Activated CD8-positive, alpha-beta memory T cell treated with anti-CD3 and anti-CD28 coated beads, Interleukin-2, amount 50 U/mL, for 1 hour (primary cell): Measurements from ENCODE around the gene EFNA2.

Experiments
- DNase-seq: peaks from one replicate; pipeline ENCODE4 v3.0.0-alpha.2; 2020; ENCODE audit errors: extremely low read depth

EFNA2 gene

GRCh38 chr19:1249298-1249989, 36.2 kb upstream of the EFNA2 start:
- no peak for DNase-seq

GRCh38 chr19:1249990-1250436, 35.7 kb upstream of the EFNA2 start:
- DNase-seq, result no peak

- no peak for DNase-seq
Observed at GRCh38 chr19:1250437-1251260, 35.0 kb upstream of the EFNA2 start.

- no peak for DNase-seq
Observed at GRCh38 chr19:1251330-1252220, 34.1 kb upstream of the EFNA2 start.

GRCh38 chr19:1252221-1252820, 33.4 kb upstream of the EFNA2 start:
- no peak for DNase-seq

GRCh38 chr19:1252821-1253513, 32.7 kb upstream of the EFNA2 start:
- DNase-seq, result no peak

GRCh38 chr19:1253514-1254080, 32.1 kb upstream of the EFNA2 start:
- no peak for DNase-seq

GRCh38 chr19:1254081-1254527, 31.6 kb upstream of the EFNA2 start:
- DNase-seq, result no peak

GRCh38 chr19:1254530-1255185, 31.0 kb upstream of the EFNA2 start:
- no peak for DNase-seq

- no peak for DNase-seq
Observed at GRCh38 chr19:1255186-1256161, 30.2 kb upstream of the EFNA2 start.

GRCh38 chr19:1256646-1257474, 28.8 kb upstream of the EFNA2 start:
- no peak for DNase-seq

- DNase-seq, result no peak
Observed at GRCh38 chr19:1257475-1258162, 28.1 kb upstream of the EFNA2 start.

GRCh38 chr19:1258163-1258492, 27.5 kb upstream of the EFNA2 start:
- DNase-seq, result no peak

- DNase-seq, result no peak
Observed at GRCh38 chr19:1258707-1259205, 26.9 kb upstream of the EFNA2 start.

- no peak for DNase-seq
Observed at GRCh38 chr19:1259206-1259875, 26.3 kb upstream of the EFNA2 start.

- DNase-seq, result no peak
Observed at GRCh38 chr19:1259876-1260748, 25.6 kb upstream of the EFNA2 start.
